HG02798 (cell line): ENCODE measurements around the gene CACFD1.

Experiments used
- ATAC-seq: cut with Tn5 transposase; IDR thresholded peaks from one replicate; pipeline ENCODE4 v1.9.1; 2021; ENCODE audit warnings: mild to moderate bottlenecking; ENCODE audit not compliant: unreplicated experiment, poor library complexity

CACFD1 gene

DNA sequence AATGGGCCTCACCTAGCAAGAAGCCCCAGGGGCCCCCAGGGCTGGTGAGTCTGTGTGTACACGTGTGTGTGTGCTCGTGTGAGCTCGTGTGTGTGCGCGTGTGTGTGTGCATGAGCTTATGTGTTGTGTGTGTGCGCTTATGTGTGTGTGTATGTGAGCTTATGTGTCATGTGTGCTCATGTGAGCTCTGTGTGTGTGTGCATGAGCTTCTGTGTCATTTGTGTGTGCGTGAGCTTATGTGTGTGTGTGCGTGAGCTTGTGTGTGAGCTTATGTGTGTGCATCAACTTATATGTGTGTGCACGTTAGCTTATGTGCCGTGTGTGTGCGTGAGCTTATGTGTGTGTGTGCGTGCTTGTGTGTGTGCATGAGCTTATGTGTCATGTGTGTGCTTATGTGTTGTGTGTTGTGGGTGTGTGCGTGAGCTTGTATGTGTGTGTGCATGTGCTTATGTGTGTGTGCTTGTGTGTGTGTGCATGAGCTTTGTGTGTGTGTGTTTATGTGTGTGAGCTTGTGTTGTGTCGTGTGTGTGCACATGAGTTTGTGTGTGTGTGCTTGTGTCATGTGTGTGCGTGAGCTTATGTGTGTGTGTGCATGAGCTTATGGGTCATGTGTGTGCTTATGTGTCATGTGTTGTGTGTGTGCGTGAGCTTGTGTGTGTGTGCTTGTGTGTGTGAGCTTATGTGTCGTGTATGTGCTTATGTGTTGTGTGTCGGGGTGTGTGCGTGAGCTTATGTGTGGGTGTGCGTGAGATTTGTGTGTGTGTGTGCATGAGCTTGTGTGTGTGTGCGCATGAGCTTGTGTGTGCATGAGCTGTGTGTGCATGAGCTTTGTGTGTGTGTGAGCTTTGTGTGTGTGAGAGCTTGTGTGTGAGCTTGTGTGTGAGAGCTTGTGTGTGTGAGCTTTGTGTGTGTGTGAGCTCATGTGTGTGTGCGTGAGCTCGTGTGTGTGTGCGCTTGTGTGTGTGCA, 35.8 kb downstream of the CACFD1 start:
- no peak for ATAC-seq

DNA sequence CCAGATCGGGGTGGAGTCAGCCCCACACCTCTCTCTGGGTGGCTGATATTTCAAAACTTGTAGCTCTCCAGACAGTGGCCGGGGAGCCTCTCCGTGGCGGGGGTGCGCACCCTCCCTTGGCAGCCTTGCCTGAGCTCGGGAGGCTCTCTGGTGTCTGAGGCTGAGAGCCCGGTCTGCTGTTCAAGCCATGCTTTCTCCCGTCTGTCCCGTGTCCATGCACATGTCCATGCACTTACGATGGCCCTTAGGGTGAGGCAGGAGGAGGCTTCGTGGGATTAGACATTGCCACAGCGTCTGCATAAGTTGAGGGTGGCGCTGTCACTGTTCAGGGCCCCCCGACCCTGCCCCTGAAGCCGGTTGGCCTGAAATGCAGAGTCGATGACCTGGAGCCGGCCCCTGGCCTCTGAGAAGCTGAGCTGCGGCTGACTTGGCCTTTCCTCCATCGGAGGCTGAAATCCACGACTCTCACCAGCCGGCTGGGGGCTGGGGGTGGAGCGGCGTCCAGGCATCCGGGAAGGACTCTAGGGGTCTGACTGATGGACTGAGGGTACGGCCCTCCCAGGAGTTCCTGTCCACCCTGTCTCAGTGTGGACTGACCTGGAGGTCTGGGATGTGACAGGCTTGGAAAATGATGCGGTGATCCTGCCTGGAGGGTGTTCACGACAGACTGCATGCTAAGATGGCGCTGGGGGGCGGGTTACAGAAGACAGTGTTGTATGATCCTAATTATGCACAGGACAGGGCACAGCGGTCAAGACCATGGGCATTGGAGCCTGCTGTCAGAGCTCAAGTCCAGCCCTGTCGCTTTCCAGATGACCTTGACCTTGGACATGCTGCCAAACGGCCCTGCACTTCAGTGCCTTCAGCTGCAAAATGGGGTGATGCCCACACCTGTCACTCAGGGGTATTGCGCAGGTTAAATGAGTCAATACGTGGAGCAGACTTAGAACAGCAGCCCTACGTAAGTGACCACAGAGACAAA, 37.4 kb downstream of the CACFD1 start:
- ATAC-seq, result no peak

DNA sequence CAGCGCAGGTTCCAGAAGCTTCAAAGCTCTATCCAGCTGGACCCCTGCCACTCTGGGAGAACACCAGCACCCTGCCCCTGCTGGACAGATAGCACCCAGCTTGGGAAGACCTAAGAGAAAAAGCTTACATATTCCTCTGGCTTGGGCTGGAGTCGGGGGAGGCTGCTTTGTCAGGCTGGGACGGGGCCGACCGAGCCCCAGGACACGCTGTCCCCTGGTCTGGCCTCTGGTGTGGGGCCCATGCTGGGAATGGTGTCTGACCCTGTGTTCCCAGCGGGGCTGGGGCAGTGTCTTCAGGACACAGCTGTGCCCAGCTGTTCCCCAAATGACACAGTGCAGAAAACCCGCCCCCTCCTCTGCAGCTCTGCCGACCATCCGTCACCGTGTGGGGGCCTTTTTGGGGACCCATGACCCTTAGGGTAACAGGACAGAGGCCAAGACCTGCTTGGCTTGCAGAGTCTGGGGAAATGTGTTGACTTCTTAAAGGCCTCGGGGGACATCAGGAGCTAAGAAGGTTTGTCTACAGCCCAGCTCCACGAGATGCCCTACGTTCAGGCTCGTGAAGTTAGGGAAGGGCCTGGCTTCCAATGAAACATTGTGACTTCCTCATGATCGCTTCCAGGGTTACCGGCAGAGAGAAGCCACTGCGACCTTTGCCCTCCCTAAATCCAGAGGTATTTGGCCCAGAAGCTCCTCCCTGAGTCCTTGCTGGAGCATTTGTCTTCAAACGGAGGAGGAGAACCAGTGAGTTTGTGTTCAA, 39.5 kb downstream of the CACFD1 start:
- ATAC-seq, result no peak

DNA sequence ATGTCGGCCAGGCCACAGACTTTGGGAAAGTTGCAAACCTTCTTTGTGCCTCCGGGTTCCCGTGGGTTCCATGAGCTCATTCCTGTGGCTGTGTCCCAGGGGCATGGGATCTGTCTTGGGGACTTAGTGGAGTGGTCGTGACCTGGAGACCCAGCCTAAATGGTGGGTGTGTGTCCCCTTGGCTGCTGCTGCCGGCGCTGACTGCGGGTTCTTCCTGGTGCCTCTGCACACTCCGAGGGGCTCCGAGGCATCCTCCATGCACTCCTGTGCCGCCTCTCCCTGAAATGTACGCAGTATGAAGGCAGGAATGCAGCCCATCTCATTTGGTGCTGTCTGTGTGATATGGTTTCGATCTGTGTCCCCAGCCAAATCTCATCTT, 40.1 kb downstream of the CACFD1 start:
- ATAC-seq, result no peak

DNA sequence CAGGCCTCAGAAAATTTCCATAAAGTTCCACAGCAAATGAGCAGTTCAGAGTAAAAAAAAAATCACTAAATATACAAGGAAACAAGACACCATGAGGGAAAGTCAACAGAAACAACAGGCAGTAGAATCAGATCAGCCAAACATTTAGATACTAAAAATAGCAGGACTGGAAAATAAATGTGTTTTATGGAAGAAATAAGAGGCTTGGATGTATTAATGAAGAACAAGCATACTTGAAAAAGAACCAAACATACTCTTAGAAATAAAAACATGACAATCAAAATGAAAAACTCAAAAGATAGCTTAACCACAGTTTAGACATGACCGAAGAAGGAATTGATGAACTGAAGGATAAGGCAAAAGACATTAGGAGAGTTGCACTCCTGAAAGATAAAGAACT, 42.3 kb downstream of the CACFD1 start:
- ATAC-seq, result no peak

DNA sequence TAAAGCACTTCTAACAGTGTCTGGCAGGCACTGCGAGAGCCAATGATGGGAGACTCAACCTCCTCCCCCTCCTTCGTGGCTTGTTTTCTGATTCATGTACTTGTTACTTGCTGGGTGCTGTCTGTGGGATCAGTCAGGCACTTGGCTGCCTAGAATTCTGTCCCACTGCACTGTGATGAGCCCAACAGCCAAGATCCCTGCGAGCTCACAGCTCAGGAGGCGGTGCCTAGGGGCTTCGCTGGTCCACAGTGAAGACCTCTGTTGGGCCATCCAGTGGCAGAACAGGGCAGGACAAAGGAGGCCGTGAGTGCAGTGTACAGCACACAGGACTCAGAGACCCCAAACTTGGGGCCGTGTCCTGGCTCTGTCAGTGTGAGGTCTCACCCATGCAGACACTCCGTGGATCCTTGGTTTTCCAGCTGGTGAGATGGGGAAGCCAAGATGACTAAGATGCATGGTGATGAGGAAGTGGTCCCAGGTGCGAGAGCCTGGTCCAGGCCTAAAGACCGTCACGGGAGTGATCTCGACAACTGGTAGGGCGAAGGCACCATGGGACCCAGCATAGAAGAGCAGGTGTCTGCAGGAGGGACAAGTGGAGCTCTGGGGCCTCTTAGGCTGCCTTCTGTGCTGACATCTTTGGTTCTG, 45.5 kb downstream of the CACFD1 start:
- ATAC-seq, result no peak

DNA sequence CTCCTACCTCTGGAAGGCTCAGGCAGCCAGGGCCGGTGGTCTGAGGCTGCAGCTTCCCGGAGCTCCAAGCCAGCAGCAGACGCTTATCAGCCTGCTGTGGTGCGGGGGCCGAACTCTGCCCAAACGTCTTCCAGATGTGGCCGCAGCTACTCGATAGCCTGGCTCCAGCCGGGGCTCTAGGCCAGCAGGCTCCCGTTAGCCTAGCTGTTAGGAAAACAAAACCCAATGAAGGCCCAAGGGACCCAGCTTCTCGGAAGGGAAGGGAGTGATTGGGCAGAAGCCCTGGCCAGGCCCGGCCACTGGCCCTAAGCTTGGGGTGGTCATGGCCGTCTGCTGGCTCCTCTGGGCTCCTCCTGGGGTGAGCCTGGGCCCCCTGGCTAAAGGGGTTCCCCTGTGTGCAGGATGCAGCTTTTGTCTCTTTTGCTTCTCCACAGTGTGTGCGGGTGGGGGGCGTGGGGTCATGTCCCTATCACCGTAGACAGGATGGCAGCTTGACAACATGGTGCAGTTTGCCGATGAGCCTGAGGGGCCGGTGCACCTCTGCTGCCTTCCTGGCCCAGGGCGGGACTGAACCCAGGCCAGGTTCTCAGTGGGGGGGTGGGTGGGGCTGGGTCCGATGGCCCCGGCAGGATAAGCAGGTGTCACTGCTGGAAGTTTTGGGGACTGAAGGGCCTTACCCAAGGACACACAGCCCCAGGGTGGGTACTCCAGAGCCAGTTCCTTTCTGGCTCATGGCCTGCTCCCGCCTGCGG, 46.3 kb downstream of the CACFD1 start:
- no peak for ATAC-seq

DNA sequence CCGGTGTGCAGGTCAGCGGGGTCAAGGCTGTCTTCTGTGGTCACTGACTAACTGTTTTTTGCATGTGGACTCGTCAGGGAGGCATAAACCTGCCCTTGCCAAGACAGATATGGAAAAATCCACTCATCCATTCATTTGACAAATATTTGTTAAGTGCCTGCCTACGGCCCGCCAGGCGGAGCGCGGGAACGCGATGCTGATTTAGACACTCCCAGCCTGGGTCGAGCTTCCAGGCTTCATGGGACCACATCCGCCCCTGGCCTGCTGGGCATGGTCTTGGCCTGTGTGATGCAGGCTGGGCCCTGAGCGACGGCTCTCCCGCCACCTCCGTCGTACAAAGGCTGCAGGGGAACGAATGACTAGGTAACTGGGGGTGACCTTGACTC, 46.9 kb downstream of the CACFD1 start:
- no peak for ATAC-seq

DNA sequence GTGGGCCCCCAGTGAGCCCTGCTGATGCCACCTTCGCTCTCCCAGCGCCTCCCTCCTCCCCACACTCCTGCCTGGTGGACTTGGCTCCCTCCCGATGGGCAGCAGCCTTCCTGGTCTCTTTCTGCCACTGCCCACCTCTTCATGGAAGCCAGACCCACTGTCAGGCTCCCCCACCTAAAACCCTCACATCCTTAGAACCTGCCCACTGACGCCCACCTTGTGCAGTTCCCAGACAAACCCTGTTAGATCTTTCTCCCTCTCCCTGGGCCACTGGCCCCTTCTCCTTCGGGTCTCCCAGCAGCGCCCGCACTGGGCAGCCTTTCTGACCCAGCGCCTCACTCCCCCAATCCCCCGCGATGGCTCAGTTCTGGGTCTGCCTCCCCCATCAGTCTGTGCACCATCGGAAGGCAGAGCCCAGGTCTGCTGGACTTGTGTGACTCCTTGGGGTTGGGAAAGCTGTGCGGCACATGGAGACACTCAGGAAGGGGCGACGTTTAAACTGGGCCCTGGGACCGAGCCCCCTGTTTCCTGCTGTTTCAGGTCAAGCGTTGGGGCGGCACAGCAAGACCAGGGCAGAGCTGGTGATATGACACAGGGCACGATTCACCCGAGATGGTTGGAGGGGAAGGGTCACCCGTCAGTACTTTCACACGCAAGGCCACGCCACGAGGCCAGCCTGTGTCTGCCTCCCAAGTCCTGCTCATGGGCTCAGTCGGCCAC, 47.6 kb downstream of the CACFD1 start:
- ATAC-seq, result no peak

DNA sequence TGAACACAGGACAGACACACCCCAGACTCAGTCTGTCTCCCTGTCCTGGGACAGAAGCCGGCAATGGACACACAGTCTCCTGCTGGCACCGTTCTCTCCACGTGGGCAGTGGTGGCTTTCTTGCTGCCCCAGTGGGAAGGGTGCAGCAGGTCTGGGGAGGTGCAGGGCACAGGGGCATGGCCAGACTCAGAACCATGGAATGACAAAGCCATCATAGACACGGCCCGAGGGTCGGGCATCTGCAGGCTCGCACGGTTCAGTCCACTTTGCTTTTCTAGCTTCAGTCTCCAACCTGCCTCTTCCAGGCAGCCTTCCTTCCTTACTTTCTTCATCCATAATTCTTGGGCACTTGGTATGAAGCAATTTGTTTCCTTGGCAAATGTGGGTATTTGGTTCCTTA, 48.3 kb downstream of the CACFD1 start:
- ATAC-seq, result no peak

DNA sequence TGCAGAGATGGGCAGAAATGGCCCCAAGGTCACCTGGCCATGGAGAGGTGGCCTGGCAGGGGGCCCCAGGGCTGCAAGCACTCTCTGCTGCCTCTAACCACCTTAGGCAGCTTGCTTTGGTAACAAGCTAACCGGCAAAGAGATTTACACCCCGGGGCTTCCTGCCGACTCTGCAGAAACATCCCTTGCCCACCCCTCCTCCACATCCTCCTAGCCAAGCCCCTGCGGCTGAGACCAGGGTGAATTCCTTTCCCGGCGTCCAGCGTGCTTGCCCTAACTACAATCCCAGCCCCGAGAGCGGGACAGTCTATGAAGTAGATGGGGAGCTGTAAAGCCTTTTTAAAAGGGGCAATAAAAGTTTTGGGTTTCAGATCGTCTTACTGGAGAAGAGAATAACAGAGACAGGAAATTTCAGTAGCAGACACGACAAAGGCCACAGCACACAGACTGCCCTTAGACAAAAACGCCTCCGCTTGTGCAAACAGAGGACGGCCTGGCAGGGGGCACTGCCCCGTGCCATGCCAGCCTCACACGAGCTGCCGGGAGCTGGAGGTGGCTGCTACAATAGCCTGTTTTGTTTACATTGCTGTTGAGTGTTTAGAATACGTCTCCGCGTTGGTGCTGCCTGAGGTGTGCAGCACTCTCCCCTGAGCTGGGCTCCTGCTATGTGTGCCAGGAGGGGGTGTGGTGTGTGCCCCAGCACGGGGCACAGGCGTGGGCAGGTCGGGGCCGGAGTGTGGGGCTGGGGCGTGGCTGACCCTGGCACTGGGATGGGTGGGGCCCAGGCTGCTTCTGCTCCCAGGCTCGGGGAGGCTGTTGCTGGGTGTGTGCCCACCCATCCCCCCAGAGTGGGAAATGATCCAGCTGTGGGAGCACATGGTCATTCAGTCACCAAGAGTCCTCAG, 49.7 kb downstream of the CACFD1 start:
- no peak for ATAC-seq

DNA sequence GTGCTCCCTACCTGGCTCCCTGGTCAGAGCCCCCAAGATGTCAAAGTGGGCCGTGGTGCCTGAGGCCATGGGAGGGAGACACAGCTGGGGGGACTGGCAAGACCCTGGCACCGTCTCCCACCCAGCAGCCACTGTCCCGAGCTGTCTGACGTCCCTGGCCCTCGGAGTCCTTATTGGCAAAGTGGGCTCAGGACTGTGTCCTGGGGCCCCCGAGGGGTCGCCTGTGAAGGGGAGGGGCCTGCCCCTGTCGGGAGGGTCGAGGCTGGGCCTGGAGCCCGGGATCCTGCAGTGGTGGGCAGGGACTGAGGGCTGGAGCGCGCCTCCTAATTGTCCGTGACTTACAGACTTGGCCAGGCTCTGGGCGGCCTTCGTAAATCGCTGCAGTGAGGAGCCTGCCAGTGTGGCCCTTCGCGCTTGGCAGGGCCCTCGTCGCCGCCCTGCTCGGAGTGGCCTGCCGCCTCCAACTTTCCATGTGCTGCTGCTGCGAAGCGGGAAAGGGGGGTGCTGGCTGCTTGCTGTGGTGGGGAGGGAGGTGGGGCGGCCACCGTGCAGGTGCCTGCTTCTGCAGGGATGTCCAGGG, 51.2 kb downstream of the CACFD1 start:
- no peak for ATAC-seq

DNA sequence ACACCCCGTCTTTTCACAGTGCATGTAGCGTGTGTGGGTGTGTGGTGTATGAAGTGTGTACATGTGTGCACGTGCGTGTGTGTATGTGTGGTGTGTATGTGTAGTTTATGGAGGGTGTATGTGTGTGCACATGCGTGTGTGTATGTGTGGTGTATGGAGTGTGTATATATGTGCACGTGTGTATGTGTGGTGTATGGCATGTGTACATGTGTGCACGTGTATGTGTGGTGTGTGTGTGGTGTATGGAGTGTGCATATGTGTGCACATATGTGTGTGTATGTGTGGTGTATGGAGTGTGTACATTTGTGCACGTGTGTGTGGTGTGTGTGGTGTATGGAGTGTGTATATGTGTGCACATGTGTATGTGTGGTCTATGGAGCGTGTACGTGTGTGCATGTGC, 51.8 kb downstream of the CACFD1 start:
- ATAC-seq, result no peak

DNA sequence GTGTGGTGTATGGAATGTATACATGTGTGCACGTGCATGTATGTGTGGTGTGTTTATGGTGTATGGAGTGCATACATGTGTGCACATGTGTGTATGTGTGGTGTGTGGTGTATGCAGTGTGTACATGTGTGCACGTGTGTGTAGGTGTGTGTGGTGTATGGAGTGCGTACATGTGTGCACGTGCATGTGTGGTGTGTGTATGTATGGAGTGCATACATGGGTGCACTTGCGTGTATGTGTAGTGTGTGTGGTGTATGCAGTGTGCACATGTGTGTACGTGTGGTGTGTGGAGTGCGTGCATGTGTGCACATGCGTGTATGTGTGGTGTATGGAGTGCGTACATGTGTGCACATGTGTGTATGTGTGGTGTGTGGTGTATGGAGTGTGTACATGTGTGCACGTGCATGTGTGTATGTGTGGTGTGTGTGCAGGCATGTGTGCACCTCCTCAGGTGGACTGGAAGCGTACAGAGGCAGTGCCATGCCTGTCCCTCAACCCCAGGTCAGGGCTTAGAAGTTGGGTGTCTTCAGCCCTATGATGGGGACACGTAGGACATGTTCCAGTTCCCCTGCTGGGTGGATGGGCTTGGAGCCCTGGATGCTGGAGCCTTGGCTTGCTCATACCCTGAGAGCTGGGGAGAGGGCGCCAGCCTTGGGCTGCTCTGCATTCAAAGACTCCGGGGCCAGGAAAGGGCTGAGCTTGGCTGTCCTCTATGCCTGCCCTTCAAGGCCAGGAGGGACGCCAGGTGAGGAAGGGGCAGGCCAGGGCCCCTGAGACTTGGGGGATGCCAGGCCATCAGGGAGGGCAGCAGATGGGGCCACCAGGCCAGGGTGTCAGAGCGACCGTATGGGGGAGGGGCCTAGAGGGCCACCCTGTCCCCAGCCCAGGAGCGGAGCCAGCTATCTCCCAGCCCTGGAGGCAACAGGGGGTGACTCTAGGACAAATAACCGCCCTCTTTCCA, 52.8 kb downstream of the CACFD1 start:
- no peak for ATAC-seq

DNA sequence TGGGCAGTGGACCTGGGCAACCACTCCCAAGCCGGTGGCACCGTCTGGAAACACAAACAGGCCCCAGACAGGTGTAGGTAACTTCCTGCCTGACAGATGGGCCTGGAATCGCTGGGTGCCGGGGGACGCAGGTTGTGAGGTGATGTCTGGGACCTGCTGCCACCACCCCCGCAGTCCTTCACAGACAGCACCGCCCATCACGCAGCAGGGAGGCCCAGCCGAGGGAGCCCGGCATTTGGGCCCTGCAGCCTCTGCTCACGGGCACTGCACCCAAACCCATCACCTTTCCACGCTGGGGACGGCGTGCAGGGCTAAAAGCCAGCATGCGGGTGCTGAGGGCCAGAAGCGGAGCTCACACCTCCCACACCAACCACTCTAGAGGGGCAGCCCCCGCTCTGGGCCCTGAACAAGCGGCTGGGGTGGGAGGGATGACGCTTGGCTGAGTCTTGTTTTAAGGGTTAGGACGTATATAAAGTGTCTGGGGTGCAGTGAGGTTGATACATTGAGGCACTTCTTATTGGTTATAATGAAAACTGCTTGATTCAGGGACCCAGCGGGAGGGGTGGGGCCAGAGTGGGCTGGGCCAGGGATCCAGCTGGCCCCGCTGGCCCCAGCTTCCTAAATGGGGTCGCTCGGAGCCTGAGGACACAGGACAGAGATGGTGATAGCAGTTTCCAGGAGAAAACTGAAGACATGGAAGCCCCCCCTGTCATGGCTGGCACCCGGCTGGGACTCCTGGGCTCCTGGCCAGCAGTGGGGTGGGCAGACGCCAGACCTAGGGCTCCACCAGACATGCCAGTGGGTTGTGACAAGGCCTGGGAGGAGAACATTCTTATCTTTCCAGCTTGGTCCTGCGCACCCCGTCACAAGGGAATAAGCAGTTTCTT, 53.7 kb downstream of the CACFD1 start:
- ATAC-seq, result no peak
